HG03442 (cell line): ENCODE results near the gene SLC24A3.
"Not testable (repeated sequence)": the region's sequence is repeated elsewhere in the genome, so short reads cannot be mapped to it uniquely, and the experiment has no call there.

Experiments used
- ATAC-seq: cut with Tn5 transposase; IDR thresholded peaks from one replicate; pipeline ENCODE4 v1.9.1; 2021; ENCODE audit warnings: mild to moderate bottlenecking, moderate library complexity; ENCODE audit not compliant: unreplicated experiment

The SLC24A3 gene

GRCh38 chr20:19616620-19617019 lies 404.2 kb downstream of the SLC24A3 start:
- no peak for ATAC-seq

- no peak for ATAC-seq
Observed at GRCh38 chr20:19617256-19617655, 404.8 kb downstream of the SLC24A3 start.

DNA sequence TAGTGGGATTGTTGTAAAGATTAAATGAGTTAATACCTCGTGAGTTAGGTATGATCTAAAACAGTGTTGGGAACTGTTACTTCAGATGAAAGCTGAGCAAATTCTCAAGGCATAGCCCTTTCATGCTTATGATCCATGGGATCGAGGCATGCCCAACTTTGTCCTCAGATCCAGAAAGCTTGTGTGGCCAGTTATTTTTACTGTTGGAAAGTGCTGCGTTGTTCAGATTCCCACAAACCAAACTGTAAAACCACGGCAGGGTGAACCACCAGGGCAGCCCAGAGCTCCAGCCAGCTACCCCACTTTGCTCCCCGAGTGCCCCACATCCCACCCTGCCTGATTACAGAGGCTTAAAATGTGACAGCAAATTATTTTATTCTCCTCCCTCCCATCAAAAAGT lies 406.3 kb downstream of the SLC24A3 start:
- ATAC-seq = no peak

DNA sequence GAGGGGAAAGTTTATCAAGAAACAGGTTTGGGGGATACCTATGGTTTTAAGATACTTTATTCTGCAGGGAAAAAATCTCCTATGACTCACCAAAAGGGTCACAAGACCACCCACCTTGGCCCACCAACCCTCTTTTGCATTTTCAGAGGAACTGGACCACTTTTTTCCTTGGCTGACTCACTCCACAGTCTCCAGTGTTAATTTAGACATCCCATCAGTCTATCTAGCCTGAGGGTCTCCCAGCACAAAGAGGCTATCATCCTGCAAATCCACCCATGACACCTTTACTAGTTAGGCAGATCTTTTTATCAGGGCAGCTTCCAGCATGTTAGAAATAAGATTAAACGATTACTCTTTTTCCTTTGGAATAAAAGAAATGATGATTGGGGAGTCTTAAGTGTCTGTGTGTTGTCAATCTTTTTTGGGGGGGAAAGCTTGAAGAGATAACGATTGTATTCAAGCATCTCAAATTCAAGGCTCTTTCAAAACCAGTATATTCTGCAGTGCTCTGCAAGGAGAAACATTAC lies 407.5 kb downstream of the SLC24A3 start:
- no peak for ATAC-seq

DNA sequence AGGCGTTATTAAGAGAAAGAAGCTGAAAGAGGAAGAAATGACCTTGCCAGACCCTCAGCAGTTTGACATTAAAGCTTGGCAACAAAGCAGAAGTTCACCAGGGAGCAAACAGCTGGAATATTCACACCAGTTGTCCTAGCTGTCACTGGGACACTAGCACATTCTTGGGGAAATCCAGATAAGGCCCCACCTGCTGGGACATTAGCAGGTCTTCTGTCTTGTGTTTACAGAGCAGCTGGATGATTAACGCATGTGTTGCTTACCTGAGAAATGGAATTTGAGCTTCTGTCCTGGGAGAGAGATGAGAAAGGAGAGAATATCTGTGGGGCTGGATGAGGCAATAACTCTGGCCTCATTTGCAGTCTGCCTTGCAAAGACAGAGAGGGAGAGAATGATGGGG lies 408.0 kb downstream of the SLC24A3 start:
- no peak for ATAC-seq

- no peak for ATAC-seq
Observed at GRCh38 chr20:19621072-19621471, 408.6 kb downstream of the SLC24A3 start.

DNA sequence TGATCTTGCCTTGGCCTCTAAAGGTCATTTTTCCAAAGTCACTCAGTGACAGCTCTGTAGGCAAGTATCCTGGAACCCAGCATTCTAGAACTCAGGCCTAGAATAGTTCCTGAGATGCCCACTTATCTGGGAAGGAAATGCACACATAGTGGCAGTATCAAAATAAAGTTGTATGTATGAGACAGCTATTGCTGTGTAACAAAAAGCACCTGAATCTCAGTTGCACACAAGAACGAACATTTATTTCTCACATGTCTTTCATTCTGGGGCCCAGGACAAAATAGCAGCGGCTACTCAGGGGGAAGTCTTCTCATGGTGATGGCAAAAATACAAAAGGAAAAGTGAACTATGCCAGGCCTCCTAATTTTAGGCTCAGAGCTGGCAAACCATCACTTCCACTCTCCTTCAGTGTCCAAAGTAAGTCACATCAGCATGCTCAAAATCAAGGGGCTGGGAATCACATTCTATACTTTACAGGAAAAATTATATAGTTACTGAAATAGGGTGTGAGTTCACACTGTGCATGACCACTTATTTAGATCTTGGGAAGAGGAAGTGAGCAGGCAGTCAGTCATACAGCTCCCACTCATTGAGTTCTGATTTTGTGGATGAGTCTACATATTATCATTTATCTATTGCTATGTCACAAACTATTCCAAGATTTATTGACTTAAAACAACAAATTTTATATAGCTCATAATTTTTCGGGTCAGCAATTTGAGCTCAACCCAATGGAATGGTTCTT lies 412.0 kb downstream of the SLC24A3 start:
- ATAC-seq = no peak

DNA sequence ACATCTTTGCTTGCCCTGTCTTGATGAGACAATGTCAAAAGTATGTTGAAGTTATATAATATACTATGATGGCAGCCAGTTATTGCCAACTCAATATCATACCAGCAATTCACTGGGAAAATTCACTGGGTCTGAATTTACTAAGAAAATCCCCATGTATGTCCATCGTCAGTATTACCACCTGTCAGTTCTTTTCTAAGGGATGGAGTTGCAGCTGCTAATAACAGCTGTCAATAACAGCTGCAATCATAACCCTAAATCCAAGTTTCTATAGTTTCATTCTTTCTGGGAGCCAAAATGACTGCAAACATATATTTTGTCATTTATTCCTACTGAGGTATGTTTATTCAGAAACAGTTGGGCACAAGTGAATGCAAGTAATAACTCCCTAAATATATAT lies 413.0 kb downstream of the SLC24A3 start:
- no peak for ATAC-seq

DNA sequence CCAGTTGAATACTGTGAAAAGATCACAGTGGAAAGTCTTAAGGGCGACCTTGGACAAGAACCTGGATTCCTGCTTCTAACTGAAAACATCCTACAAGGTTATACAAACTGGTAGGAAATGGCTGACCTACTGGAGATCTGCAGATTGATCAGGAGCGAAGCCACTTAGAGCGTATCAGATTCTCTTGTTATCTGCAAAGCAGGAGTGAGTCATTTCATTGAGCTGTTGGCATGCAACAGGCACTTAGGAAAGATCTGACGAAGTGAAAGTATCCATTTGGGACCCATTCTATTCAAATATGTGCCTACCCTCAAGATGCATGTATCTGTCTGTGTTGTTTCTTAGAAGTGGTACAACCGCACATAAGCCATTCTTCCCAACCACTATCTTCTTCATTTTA lies 414.5 kb downstream of the SLC24A3 start:
- ATAC-seq = no peak

- ATAC-seq = peak; percentile 47
Observed at GRCh38 chr20:19628570-19629134, 416.2 kb downstream of the SLC24A3 start.

- ATAC-seq = no peak
Observed at GRCh38 chr20:19631410-19631809, 419.0 kb downstream of the SLC24A3 start.

GRCh38 chr20:19633985-19634384 lies 421.5 kb downstream of the SLC24A3 start:
- ATAC-seq = no peak

DNA sequence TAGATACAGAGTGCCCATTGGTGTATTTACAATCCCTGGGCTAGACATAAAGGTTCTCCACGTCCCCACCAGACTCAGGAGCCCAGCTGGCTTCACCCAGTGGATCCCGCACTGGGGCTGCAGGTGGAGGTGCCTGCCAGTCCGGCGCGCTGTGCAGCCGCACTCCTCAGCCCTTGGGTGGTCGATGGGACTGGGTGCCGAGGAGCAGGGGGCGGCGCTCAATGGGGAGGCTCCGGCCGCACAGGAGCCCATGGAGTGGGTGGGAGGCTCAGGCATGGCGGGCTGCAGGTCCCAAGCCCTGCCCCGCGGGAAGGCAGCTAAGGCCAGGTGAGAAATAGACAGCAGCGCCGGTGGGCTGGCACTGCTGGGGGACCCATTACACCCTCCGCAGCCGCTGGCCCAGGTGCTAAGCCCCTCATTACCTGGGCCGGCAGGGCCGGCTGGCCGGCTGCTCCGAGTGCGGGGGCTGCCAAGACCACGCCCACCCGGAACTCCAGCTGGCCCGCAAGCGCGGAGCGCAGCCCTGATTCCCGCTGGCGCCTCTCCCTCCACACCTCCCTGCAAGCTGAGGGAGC lies 427.1 kb downstream of the SLC24A3 start:
- not testable (repeated sequence) for ATAC-seq

DNA sequence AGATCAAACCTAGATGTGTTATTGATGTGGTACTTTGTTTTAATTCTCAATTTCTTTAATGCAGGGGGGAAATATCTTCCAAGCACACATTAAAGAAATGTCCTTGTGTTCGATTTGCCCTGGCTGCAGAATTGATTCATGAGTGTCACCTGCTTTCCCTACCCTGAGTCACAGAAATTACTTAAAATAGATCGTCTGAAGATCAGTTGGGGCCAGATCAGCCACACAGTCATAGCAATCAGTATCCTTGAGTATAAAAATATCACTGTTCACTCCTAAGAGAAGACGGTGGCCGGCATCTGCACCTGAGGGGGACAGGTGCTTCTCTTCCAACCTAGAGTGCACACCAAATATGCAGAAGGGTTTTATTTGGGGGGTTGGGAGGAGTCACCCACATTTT lies 430.4 kb downstream of the SLC24A3 start:
- no peak for ATAC-seq

- peak; percentile 43 for ATAC-seq
Observed at GRCh38 chr20:19644085-19644484, 431.6 kb downstream of the SLC24A3 start.

DNA sequence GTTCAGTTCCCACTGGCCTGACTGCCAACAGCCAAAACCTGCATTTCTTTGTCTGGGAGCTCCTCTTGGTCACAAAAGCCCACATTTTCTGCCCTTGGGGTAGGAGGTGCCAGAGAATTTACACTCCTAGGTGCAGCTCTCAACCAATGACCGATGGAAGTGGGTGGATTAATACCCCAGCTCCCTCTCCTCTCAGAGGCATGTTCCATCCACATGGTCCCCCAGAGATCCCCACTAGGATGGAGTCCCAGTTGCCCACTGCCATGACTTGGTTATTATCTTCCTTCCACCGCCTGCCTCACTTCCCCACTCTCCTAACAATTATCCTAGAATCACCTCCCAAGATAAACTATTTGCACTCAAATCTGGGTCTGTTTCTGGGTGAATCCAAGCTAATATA lies 434.5 kb downstream of the SLC24A3 start:
- no peak for ATAC-seq

GRCh38 chr20:19648024-19648423 lies 435.6 kb downstream of the SLC24A3 start:
- ATAC-seq = no peak

GRCh38 chr20:19649041-19649440 lies 436.6 kb downstream of the SLC24A3 start:
- ATAC-seq = no peak

GRCh38 chr20:19652591-19653026 lies 440.2 kb downstream of the SLC24A3 start:
- ATAC-seq = no peak

- ATAC-seq = no peak
Observed at GRCh38 chr20:19653327-19653726, 440.9 kb downstream of the SLC24A3 start.

DNA sequence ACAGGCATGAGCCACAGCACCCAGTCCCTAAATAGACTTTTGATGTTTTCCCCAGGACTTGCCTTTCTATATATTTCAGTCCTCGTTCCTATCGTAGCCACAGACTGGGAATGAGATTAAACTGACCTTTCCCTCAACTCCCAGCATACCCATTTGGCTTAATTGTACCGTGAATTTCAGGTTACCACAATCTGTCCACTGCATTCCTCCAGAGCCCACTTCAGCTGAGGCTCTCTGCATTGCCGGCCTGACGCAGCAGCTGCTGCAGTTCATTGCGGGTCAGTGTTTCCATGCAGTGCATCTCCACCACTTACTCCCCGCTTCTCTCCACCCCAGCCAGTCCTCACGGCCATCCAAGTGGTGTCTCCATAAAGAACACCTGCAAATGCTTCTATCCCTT lies 442.5 kb downstream of the SLC24A3 start:
- no peak for ATAC-seq

- ATAC-seq = peak; percentile 56
Observed at GRCh38 chr20:19658137-19658536, 445.7 kb downstream of the SLC24A3 start.
